GM12892 (cell line): ENCODE measurements around the gene DGLUCY.
"Not testable (repeated sequence)": the region's sequence is repeated elsewhere in the genome, so short reads cannot be mapped to it uniquely, and the experiment has no call there.

ENCODE experiments used
- DNase-seq: peaks from one replicate; pipeline ENCODE4 v3.0.0; 2011; ENCODE audit not compliant: insufficient read length
- FAIRE-seq: peaks from 2 replicates; lab custom pipeline; 2011; peaks lifted over from hg19 to GRCh38; lab: Jason Lieb, UNC
- POLR2A ChIP-seq: IDR thresholded peaks from 2 replicates; pipeline ENCODE4 v1.6.1; 2011; ENCODE audit warnings: low read depth, low read length, control low read depth
- POLR2AphosphoS5 ChIP-seq: IDR thresholded peaks from 2 replicates; pipeline ENCODE4 v1.6.1; 2011; ENCODE audit warnings: low read depth, low read length, control low read depth
- TAF1 ChIP-seq: IDR thresholded peaks from 2 replicates; pipeline ENCODE4 v1.6.1; 2011; ENCODE audit warnings: low read depth, mild to moderate bottlenecking, control low read depth, low read length, borderline replicate concordance

DGLUCY gene

GRCh38 chr14:91115986-91116770, 2.3 kb downstream of the DGLUCY start:
- TF ChIP-seq POLR2AphosphoS5 = no peak
- TF ChIP-seq TAF1 = no peak
- TF ChIP-seq POLR2A = no peak
- no peak for FAIRE-seq
- DNase-seq = no peak

- FAIRE-seq (no peak), DNase-seq (no peak)
- TF ChIP-seq TAF1 (no peak), POLR2A (no peak), POLR2AphosphoS5 (no peak)
These were observed 3.2 kb downstream of the DGLUCY start for GRCh38 chr14:91116913-91117588.

GRCh38 chr14:91117960-91118359, 4.1 kb downstream of the DGLUCY start:
- FAIRE-seq = no peak
- no peak for DNase-seq
- no peak for TF ChIP-seq TAF1
- TF ChIP-seq POLR2A = no peak
- TF ChIP-seq POLR2AphosphoS5 = no peak

GRCh38 chr14:91118511-91119068, 4.7 kb downstream of the DGLUCY start:
- DNase-seq = no peak
- TF ChIP-seq TAF1 = no peak
- no peak for TF ChIP-seq POLR2AphosphoS5
- TF ChIP-seq POLR2A = no peak

DNA sequence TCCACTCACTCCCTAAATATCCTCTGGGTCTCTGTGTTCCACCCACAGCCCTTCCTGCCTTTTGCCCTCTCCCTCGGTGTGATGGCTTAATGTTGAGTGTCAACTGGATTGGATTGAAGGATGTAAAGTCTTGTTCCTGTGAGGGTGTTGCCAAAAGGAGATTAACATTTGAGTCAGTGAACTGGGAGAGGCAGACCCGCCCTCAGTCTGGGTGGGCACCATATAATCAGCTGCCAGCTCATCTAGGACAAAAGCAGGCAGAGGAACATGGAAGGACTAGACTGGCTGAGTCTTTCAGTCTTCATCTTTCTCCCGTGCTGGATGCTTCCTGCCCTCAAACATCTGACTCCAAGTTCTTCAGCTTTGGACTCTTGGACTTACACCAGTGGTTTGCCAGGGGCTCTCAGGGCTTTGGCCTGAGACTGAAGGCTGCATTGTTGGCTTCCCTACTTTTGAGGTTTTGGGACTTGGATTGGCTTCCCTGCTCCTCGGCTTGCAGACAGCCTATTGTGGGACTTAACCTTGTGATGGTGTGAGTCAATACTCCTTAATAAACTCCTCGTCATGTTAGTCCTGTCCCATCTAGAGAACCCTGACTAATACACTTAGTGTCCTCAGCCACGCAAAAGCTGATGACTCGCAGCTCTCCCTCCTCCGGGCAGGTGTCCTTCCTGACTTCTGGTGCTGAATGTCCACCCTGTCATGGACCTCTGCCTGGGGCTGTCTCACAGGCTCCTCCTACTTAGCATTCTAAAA, 5.9 kb downstream of the DGLUCY start:
- DNase-seq (no peak), FAIRE-seq (no peak)
- no peak for TF ChIP-seq POLR2AphosphoS5
- no peak for TF ChIP-seq TAF1
- TF ChIP-seq POLR2A = no peak

More at GRCh38 chr14:91118511-91119068, 4.7 kb downstream of the DGLUCY start:
- no peak for FAIRE-seq

DNA sequence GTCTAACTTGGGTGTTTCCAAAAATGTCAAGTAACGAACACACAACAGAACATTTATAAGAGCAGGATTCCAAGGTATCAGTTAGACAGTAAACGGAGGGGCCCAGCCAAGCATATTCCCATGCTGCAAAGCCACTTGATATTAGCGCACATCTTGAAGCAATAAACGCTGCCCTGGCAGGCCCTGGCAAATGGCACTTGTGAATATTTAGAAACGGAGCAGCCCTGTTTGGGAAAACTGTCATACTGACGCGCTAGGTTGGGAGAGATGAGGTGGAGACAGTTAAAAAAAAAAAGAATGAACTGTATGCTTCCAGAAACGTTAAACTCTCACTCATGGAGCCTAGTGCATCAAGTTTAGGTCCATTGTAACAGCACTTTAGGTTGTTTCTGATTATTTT, 9.3 kb downstream of the DGLUCY start:
- FAIRE-seq = no peak
- no peak for DNase-seq
- TF ChIP-seq POLR2AphosphoS5 = no peak
- no peak for TF ChIP-seq TAF1
- no peak for TF ChIP-seq POLR2A

DNA sequence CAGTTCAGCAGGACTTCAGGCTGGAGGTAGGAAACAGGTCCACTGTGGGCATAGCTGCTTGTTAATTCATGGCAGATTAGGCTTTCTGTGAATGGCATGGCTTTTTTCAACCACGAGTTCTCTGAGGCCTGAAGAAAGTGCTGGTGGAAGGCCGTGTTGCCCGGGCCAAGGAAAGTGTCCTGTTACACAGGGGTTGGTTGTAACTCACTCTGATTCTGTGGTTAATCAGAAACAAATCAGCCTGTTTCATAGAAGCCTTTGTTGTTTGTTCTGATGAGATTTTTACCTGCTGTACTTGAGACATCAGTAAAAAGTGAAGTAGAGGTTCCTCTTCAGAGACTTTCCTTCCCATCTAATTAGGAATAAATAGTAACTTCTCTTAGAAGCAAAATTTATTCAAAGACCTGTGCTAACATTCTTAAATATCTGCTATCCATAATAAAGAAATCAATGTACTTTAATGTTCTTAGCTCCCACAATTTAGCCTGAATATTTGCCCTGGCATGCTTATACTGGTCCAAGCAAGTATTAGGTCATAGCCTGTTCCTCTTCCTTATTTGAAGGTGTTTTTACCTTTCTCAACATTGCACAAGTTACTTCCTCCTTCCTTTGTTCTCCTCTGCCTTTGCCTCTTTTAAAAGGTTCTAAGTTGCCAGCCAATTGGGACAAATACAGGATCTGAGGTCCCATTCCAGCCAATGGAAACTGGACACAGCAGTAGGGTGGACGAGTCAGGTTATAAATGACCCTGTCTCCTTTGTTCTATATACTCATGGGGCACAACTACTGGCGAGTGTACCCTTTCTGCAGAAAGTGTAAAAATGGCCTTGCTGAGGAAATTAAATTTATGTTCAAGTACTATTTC, 10.8 kb downstream of the DGLUCY start:
- not testable (repeated sequence) for DNase-seq, FAIRE-seq

GRCh38 chr14:91125271-91125660, 11.4 kb downstream of the DGLUCY start:
- no peak for TF ChIP-seq TAF1
- no peak for TF ChIP-seq POLR2A
- TF ChIP-seq POLR2AphosphoS5 = no peak
- DNase-seq (no peak), FAIRE-seq (no peak)

DNA sequence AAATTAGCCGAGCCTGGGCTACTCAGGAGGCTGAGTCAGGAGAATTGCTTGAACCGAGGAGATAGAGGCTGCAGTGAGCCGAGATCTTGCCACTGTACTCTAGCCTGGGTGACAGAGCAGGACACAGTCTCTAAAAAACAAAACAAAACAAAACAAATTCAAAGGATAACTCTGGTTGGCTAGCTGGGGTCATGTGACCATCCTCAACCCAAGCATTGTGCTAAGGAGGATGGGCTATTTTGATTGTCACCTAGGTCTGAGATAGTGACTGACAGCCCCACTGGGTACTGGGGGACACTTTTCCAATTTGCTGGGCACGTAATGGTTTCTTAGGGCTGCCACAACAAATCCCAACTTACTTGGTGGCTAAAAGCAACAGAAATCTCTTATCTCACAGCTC, 11.9 kb downstream of the DGLUCY start:
- DNase-seq (no peak), FAIRE-seq (no peak)
- TF ChIP-seq POLR2AphosphoS5 (no peak), TAF1 (no peak), POLR2A (no peak)

DNA sequence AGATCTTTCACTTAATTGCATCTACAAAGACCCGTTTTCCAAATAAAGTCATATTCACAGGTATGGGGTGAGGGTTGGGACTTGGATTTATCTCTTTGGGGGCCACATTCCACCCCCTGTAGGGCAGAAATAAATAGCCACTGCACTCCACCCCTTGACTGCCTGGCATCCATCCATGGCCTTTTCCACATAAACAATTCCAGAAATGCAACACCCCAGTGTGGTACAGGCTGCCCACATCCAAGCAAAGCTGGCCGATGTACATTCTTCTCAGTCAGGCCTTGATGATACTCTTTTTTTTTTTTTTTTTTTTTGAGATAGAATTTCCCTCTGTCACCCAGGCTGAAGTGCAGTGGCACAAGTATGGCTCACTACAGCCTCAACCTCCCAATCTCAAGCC, 12.9 kb downstream of the DGLUCY start:
- TF ChIP-seq POLR2A = no peak
- TF ChIP-seq TAF1 = no peak
- TF ChIP-seq POLR2AphosphoS5 = no peak
- DNase-seq (no peak), FAIRE-seq (no peak)
